Activated naive CD8-positive, alpha-beta T cell treated with anti-CD3 and anti-CD28 coated beads, Interleukin-2, amount 10 ng/mL, durations not matched to agents 7 days and 5 days (primary cell): ENCODE measurements around the gene TCF3. TPM values are rescaled to one million over a fixed set of nuclear protein-coding genes. Genes with fewer than 3 reads are reported as not detected.
A peak's percentile ranks its signal among the peaks of the same experiment; 100 is the strongest.
"Not testable (repeated sequence)": the region's sequence is repeated elsewhere in the genome, so short reads cannot be mapped to it uniquely, and the experiment has no call there.

Experiments used
- ATAC-seq: fragments of 150-1000 bp; cut with Tn5 transposase; one replicate; pipeline ENCODE4 v1.10.0; 2021; ENCODE audit warnings: low read depth, moderate library complexity
- POLR2A ChIA-PET: fragments of 350-600 bp; sonication (Branson Sonifier 250); formaldehyde crosslinking; loops from one replicate; lab custom pipeline; 2021; ENCODE audit warnings: antibody characterized with exemption; lab: Charles Lee
- DNase-seq: peaks from one replicate; pipeline ENCODE4 v3.0.0; 2021
- H3K27ac Mint-ChIP-seq: one replicate; pipeline ENCODE4 v1.8.0; 2022; ENCODE audit warnings: mild to moderate bottlenecking, mixed read lengths
- H3K27me3 Mint-ChIP-seq: one replicate; pipeline ENCODE4 v1.8.0; 2022; ENCODE audit warnings: mild to moderate bottlenecking, moderate library complexity, mixed read lengths
- H3K36me3 Mint-ChIP-seq: one replicate; pipeline ENCODE4 v1.8.0; 2021; ENCODE audit warnings: mild to moderate bottlenecking, mixed read lengths
- H3K4me1 Mint-ChIP-seq: one replicate; pipeline ENCODE4 v1.8.0; 2021; ENCODE audit warnings: mixed read lengths
- H3K4me3 Mint-ChIP-seq: one replicate; pipeline ENCODE4 v1.8.0; 2022; ENCODE audit warnings: mild to moderate bottlenecking, moderate library complexity, mixed read lengths
- H3K9me3 Mint-ChIP-seq: one replicate; pipeline ENCODE4 v1.8.0; 2021; ENCODE audit warnings: mixed read lengths
- total RNA-seq, 2 experiments: library from RNA; stranded (reverse); gene quantifications; one replicate each; pipeline ENCODE4 v1.2.3, GENCODE V29; 2021

TCF3 gene
- total RNA-seq, 2 experiments from 2014 or later = 102 to 109 TPM

DNA sequence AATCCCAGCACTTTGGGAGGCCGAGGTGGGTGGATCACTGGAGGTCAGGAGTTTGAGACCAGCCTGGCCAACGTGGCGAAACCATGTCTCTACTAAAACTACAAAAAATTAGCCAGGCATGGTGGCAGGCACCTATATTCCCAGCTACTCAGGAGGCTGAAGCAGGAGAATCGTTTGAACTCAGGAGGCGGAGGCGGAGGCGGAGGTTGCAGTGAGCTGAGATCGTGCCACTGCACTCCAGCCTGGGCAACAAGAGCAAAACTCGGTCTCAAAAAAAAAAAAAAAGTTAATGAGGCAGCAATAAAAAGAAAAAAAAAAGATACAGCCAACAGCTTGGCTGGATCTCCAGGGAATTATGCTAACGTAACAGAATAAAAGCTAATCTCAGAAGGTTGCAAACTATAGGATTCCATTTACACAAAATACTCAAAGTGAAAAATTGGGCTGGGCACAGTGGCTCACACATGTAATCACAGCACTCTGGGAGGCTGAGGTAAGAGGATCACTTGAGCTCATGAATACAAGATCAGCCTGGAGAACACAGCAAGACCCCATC lies 11.4 kb downstream of the TCF3 start:
- H3K4me3 Mint-ChIP-seq, H3K27ac Mint-ChIP-seq, H3K27me3 Mint-ChIP-seq, DNase-seq, ATAC-seq, H3K9me3 Mint-ChIP-seq, H3K4me1 Mint-ChIP-seq: not testable (repeated sequence)
- H3K36me3 Mint-ChIP-seq = peaks cover 10% of the 10 kb centered on the region
- POLR2A ChIA-PET = interaction anchor here (0.6 to 0.7 kb wide), 2 partner anchors 43 to 64 kb away, joined by 3 to 4 read pairs; no protein-coding TSS in a partner anchor

DNA sequence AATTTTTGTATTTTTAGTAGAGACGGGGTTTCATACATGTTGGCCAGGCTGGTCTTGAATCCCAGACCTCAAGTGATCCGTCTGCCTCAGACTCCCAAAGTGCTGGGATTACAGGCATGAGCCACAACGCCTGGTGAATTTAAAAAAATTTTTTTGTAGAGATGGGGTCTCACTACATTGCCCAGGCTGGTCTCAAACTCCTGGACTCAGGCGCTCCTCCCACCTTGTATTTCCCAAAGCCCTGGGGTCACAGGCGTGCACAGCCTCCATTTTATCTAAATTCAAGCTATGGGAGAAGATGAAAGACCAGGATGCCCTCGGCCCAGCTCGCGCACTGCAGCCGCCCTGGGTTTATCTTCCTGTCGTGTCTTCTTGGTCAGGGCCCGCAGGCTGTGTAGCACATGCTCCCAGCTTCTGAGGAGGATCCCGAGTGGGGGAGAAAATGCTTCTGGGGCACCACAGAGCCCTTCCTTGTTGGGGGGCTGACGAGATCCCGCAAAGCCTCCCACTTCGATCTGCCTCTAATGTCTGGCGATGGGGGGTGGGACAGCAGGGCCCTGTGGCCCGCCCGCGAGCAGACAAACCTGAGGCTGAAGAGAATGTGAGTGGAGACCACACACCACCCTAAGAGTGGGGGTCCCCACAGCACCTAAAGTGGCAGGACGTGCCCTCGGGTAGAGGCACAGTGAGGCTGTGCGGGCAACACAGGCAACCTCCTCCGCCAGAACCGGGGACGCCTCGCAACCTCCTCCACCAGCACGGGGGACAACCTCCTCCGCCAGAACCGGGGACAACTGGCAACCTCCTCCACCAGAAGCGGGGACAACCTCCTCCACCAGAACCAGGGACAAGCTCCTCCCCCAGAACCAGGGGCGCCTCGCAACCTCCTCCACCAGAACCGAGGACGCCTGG lies 15.8 kb downstream of the TCF3 start:
- POLR2A ChIA-PET = interaction anchor here (0.6 kb wide), 1 partner anchor 44 kb away, joined by 3 read pairs; the partner anchor contains the start of gene MBD3
- DNase-seq = no peak

DNA sequence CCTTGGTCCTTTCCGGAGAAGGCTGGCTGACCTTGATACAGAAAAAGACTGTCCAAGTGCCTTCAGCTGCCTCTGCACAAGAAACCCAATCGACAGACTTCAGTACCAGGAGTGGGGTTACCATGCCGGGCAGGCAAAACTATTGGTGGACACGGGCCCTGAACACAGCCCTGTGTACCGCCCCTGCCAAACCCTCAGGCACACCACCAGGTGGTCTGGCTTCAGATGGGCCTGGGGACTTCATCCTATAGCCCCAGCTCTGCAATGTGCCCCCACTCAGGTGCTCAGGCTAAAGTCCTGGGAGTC lies 17.5 kb downstream of the TCF3 start:
- H3K9me3 Mint-ChIP-seq = no peaks in the 10 kb centered on the region
- ATAC-seq = no peak
- POLR2A ChIA-PET = no interaction called here
- H3K27me3 Mint-ChIP-seq = no peaks in the 10 kb centered on the region
- H3K4me3 Mint-ChIP-seq = no peak overlapping the region
- no peak for DNase-seq
- no peak overlapping the region for H3K27ac Mint-ChIP-seq
- H3K36me3 Mint-ChIP-seq = peaks cover 18% of the 10 kb centered on the region
- peaks cover 1% of the 10 kb centered on the region for H3K4me1 Mint-ChIP-seq

More for the DNA sequence above, 15.8 kb downstream of the TCF3 start:
- H3K4me1 Mint-ChIP-seq = peaks cover 1% of the 10 kb centered on the region
- no peaks in the 10 kb centered on the region for H3K27me3 Mint-ChIP-seq
- H3K4me3 Mint-ChIP-seq = no peak overlapping the region
- ATAC-seq = no peak
- no peak overlapping the region for H3K27ac Mint-ChIP-seq
- peaks cover 18% of the 10 kb centered on the region for H3K36me3 Mint-ChIP-seq
- H3K9me3 Mint-ChIP-seq = no peaks in the 10 kb centered on the region

DNA sequence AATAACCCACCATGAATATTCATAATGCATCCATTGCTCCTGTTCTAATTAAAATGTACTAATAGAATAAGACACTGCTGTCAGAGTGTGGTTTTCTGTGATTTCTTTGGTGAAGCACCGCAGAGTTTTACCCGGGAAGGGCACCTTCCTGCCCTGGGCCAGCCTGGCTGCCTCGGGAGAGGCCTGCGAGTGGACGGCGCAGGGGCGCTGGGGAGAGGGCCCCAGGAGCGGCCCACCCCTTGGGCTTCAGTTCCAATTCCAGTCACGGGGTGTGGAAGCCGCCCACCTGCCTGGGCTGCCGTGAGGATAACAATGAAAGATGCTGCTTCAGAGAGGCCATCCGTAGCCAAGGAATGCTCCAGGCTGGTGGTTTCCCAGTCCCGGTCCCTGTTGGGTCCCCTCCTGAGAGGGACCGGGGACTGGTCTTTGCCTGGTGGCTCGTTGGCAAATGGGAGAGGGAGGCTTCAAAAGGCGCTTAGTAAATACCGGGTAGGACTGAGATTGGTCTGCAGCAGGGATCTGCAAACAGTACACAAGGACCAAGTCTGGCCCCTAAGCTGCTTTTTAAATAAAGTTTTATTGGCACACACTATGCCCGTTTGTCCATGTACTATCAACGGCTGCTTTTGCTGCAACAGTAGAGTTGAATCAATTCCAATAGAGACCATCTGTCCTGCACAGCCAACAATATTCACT lies 18.0 kb downstream of the TCF3 start:
- no peak overlapping the region for H3K27ac Mint-ChIP-seq

DNA sequence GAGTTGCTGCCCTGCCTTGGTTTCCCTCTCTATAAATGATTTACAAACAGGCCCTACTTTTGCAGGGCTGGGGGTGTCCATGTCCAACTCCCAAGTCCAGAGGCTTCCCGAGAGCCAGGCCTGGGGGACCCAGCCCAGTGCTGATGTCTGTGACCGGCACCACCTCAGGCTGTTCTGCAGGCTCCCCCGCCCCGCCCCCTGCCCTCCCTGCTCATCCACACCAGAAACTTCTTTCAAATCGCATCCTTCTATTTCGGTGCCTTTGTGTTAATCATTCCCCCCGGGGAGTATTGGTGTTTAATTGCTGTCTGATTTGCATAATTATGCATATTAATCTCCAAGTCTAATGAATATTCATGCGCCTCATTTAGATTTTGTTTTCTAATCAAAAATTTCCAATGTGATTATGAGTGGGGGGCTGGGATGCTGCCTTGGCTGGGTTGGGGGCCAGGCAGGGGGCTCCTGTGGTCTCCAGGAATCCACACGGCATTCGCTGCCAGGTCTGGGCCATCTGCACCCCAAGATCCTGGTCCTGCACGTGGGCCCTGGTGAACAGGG lies 19.1 kb downstream of the TCF3 start:
- H3K4me1 Mint-ChIP-seq = no peaks in the 10 kb centered on the region
- POLR2A ChIA-PET = no interaction called here
- H3K27ac Mint-ChIP-seq = no peak overlapping the region
- no peak for ATAC-seq
- no peak overlapping the region for H3K4me3 Mint-ChIP-seq
- H3K36me3 Mint-ChIP-seq = peaks cover 13% of the 10 kb centered on the region
- no peak for DNase-seq
- no peaks in the 10 kb centered on the region for H3K27me3 Mint-ChIP-seq
- no peaks in the 10 kb centered on the region for H3K9me3 Mint-ChIP-seq

More for the DNA sequence above, 18.0 kb downstream of the TCF3 start:
- no peak for DNase-seq
- Mint-ChIP-seq H3K4me3 (no peak overlapping the region), H3K4me1 (no peaks in the 10 kb centered on the region), H3K36me3 (peaks cover 18% of the 10 kb centered on the region), H3K27me3 (no peaks in the 10 kb centered on the region), H3K9me3 (no peaks in the 10 kb centered on the region)
- POLR2A ChIA-PET = no interaction called here
- no peak for ATAC-seq

DNA sequence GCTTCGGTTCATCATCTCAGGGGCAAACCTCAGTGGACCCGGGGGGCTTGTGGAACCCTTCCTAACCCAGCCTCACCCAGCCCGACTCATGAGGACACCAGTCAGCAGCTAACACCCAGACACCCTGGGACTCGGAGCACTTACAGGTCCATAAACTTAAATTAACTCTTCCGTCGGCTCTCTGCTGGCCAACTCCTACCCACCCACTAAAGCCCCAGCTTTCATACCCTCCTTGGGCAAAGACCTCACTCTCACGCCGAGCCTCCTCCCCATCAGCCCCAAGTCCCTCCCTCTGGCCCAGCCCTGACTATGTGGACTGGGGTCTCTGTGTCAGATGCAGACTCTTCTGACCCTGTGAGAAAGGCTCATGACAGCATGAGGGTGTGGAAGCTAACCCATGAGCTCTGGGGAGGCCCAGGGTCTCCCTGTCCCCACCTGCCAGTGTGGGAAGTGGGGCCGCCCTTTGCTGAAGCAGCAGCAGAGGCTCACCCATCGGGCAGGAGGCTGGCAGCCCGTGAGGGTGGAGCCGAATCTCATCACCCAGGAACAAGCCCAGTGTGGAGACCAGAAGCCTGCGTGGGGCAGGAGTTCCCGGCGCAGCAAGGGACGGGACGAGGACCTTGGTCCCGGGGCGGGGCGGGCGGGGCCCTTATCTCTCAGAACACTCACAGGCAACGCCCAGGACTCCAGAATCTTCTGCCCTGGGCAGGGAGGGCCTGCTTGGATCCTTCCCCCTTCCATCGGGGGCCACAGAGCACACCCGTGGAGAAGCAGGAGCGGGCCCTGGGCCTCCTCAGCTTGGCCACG lies 19.8 kb downstream of the TCF3 start:
- POLR2A ChIA-PET = no interaction called here
- H3K27ac Mint-ChIP-seq = peak overlapping the region; percentile 33
- H3K9me3 Mint-ChIP-seq = no peaks in the 10 kb centered on the region
- DNase-seq (no peak), ATAC-seq (no peak)
- peaks cover 11% of the 10 kb centered on the region for H3K36me3 Mint-ChIP-seq
- no peak overlapping the region for H3K4me3 Mint-ChIP-seq
- no peaks in the 10 kb centered on the region for H3K4me1 Mint-ChIP-seq
- no peaks in the 10 kb centered on the region for H3K27me3 Mint-ChIP-seq

DNA sequence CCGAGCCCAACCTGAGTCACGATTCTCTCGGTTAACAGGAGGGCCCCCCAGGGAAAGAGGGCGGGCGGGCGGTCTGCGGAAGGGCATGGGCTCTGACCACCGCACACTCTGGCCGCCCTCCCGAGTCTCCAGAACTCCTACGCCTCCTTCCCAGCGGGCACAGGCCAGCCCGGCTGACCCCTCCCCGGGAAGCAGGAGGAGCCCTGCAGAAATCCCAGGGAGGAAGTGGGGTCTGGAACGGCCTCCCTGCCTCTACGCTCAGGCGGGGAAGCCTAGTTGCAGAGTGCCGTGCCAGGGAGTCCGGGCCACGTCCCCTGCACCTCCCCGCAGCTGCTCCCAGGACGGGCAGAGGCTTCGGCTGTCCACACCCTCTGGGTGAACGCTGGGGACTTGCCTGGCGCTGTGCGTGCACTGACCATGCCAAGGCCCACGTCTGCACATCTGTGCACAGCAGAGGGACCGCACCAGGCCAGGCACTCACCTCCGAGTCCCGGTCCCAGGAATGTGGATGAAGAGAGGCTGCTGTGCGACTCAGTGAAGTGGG lies 20.8 kb downstream of the TCF3 start:
- ATAC-seq = no peak
- H3K4me3 Mint-ChIP-seq = no peak overlapping the region
- POLR2A ChIA-PET = no interaction called here

DNA sequence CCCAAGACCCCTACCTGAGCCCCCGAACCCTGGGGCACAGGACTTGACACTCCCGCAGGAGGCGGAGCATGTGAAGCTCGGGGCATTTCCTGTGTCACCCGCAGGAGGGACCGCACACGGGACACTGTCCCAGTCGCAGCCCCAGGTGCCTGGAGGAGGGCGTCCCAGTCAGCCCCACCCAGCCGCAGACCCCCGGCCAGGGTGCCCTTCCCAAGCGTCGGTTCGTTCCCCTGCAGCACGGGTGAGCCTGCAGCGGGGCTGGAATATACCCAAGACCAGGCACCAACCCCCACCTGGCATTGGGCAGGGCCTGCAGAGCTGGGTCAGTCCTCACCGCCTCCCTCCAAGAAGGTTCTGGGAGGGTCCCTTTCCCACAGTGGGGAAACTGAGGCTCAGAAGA lies 21.6 kb downstream of the TCF3 start:
- Mint-ChIP-seq H3K4me3 (no peak overlapping the region), H3K27me3 (no peaks in the 10 kb centered on the region), H3K36me3 (peaks cover 12% of the 10 kb centered on the region), H3K27ac (no peak overlapping the region), H3K4me1 (no peaks in the 10 kb centered on the region), H3K9me3 (no peaks in the 10 kb centered on the region)
- no peak for DNase-seq
- no peak for ATAC-seq
- POLR2A ChIA-PET = no interaction called here

More for the DNA sequence above, 20.8 kb downstream of the TCF3 start:
- no peaks in the 10 kb centered on the region for H3K4me1 Mint-ChIP-seq
- DNase-seq = no peak
- no peaks in the 10 kb centered on the region for H3K27me3 Mint-ChIP-seq
- H3K9me3 Mint-ChIP-seq = no peaks in the 10 kb centered on the region
- no peak overlapping the region for H3K27ac Mint-ChIP-seq
- H3K36me3 Mint-ChIP-seq = peaks cover 11% of the 10 kb centered on the region

DNA sequence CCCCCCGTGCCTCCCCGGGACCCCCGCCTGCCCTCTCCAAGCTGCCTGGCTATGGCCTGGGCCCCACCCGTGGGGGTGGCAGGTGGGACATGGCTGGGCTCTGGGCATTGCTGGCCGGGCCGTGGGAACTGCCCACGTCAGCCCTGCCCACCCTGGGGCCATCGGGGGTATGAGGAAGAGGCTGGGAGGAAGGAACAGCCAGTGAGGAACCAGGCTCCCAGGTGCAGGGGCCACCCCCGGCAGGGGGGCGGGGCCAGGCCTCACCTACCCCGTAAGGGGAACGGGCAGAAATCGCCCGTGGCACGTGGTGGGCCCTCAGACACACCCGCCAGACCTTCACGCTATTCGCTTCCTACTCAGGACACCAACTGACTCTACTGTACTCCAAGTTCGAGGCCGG lies 22.4 kb downstream of the TCF3 start:
- POLR2A ChIA-PET = no interaction called here
- ATAC-seq = no peak
- no peaks in the 10 kb centered on the region for H3K4me1 Mint-ChIP-seq

DNA sequence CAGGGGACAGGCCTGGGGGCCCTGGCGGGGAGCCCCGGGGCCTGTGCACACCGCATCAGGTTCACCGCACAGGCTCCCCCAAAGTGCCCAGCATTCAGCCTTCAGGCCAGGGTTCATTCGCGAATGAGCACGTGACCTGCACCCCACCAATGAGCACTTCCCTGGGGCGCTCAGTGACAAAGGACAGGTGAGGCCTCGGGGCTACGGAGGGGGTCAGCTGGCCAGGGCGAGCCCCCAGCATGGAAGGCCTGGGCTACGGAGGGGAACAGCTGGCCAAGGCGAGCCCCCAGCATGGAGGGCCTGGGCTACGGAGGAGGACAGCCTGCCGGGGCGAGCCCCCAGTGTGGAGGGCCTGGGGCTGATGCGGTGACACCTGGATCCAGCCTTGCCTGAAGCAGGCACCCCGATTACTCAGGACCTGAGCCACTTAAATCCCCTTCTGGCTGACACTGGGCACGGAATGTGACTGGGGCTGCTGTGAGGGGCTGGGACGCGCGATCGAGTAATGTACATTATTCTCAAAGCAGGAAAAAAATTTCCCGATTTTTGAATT lies 23.1 kb downstream of the TCF3 start:
- POLR2A ChIA-PET = no interaction called here
- Mint-ChIP-seq H3K36me3 (peaks cover 4% of the 10 kb centered on the region), H3K27ac (no peak overlapping the region), H3K4me1 (no peaks in the 10 kb centered on the region), H3K9me3 (no peaks in the 10 kb centered on the region), H3K4me3 (no peak overlapping the region), H3K27me3 (no peaks in the 10 kb centered on the region)
- DNase-seq = no peak
- ATAC-seq = no peak

More for the DNA sequence above, 22.4 kb downstream of the TCF3 start:
- Mint-ChIP-seq H3K9me3 (no peaks in the 10 kb centered on the region), H3K27ac (no peak overlapping the region), H3K36me3 (peaks cover 6% of the 10 kb centered on the region), H3K4me3 (no peak overlapping the region), H3K27me3 (no peaks in the 10 kb centered on the region)
- DNase-seq = no peak

DNA sequence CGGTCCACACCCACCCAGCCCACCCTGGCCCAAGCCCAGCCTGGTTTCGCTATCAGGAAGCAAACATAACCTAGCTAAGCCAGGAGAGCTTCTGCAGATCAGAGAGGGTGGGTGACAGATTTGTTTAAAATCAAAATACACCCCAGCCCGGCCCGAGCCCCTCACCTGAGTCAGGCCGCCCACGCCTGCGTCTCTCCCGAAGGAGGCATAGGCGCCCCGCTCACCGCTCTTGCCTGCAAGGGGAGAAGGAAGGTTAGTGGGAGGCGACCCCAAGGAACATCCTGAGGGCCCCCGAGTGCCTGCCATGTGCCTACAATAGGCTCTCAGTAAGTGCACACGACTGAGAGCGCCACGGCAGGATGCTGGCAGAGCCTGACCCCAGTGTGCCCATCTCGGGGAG lies 25.2 kb downstream of the TCF3 start:
- no peaks in the 10 kb centered on the region for H3K9me3 Mint-ChIP-seq
- H3K27me3 Mint-ChIP-seq = no peaks in the 10 kb centered on the region
- DNase-seq = no peak
- no peak overlapping the region for H3K27ac Mint-ChIP-seq
- POLR2A ChIA-PET = no interaction called here
- H3K4me1 Mint-ChIP-seq = no peaks in the 10 kb centered on the region
- H3K36me3 Mint-ChIP-seq = peaks cover 7% of the 10 kb centered on the region
- ATAC-seq = no peak
- no peak overlapping the region for H3K4me3 Mint-ChIP-seq

DNA sequence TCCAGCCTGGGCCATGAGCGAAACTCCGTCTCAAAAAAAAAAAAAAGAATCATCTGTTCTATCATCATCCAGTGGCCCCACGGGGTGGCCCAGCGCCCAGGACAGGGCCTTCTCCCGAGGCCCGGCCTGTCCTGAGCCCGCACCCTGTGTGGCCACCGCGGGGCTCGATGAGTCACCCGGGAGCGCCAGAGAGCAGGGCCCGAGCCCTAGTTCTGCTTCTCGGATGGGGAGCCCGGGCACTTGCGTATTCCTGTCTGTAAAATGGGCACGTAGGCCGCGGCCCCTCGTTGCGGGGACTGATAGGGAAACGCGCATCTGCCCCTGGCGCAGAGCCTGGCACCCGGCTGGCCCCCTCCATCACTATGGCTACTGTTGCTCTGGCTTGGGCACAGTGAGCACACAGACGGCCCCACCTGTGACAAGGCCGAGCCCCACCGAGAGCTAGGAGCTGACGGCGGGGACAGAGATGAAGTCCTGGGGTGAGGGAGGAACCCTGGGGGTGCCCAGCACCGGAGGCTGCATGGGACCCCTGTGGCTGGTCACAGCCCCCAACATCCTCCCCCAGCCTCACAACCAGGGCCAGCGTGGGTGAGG lies 25.9 kb downstream of the TCF3 start:
- Mint-ChIP-seq H3K4me1 (no peaks in the 10 kb centered on the region), H3K36me3 (peaks cover 7% of the 10 kb centered on the region), H3K9me3 (no peaks in the 10 kb centered on the region), H3K4me3 (no peak overlapping the region), H3K27me3 (no peaks in the 10 kb centered on the region), H3K27ac (no peak overlapping the region)
- ATAC-seq (no peak), DNase-seq (no peak)
- POLR2A ChIA-PET = no interaction called here
